ENCODE data around the gene ANTKMT. TPM values are rescaled to one million over a fixed set of nuclear protein-coding genes. Genes with fewer than 3 reads are reported as not detected.

Gene ANTKMT, protein sequence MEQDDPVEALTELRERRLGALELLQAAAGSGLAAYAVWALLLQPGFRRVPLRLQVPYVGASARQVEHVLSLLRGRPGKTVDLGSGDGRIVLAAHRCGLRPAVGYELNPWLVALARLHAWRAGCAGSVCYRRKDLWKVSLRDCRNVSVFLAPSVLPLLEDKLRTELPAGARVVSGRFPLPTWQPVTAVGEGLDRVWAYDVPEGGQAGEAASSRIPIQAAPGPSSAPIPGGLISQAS
- 10 to 100 TPM; 19.7 to 56.0 (median 28.2) TPM for total RNA-seq
- long read RNA-seq, partial matches to known transcripts: 0 of 3 reads
- long read RNA-seq, other reads (novel, unspliced or antisense): 0 of 3 reads

- Histone ChIP-seq H3K9me3 (no peaks in the 10 kb centered on the region), H3K27ac (peak within 1 kb of the TSS; percentile 50 to 80 (median 73)), H3K36me3 (no peaks in the 10 kb centered on the region), H3K27me3 (no peaks in the 10 kb centered on the region), H3K4me3 (peak within 1 kb of the TSS; percentile 83 to 94 (median 89)), H3K4me1 (peaks cover 0 to 18% (median 5%) of the 10 kb centered on the region in 4 donors)
- intact Hi-C loops (cut with DNase I): no loop called here
- 0% methylated on average over 9 of the region's 106 CpGs for WGBS (ENCODE audit: insufficient coverage, low coverage, low lambda C conversion rate, missing lambda C conversion rate)
- TF ChIP-seq POLR2A (IDR thresholded peaks at IDR 0.05): peak; percentile 82
- TF ChIP-seq, protein P1, sequence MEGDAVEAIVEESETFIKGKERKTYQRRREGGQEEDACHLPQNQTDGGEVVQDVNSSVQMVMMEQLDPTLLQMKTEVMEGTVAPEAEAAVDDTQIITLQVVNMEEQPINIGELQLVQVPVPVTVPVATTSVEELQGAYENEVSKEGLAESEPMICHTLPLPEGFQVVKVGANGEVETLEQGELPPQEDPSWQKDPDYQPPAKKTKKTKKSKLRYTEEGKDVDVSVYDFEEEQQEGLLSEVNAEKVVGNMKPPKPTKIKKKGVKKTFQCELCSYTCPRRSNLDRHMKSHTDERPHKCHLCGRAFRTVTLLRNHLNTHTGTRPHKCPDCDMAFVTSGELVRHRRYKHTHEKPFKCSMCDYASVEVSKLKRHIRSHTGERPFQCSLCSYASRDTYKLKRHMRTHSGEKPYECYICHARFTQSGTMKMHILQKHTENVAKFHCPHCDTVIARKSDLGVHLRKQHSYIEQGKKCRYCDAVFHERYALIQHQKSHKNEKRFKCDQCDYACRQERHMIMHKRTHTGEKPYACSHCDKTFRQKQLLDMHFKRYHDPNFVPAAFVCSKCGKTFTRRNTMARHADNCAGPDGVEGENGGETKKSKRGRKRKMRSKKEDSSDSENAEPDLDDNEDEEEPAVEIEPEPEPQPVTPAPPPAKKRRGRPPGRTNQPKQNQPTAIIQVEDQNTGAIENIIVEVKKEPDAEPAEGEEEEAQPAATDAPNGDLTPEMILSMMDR (IDR thresholded peaks at IDR 0.05): peak in 1 of 4 donors; percentile 11
- ATAC-seq: peak; percentile 77 to 88 (median 80)
- peak; percentile 85 to 89 (median 87) for DNase-seq
These were observed at the start of gene ANTKMT for GRCh38 chr16:720990-721764. Gene ANTKMT, plus strand, starts transcription at chr16:721146. Its CDS starts 129 bp downstream, at chr16:721275.

DNA sequence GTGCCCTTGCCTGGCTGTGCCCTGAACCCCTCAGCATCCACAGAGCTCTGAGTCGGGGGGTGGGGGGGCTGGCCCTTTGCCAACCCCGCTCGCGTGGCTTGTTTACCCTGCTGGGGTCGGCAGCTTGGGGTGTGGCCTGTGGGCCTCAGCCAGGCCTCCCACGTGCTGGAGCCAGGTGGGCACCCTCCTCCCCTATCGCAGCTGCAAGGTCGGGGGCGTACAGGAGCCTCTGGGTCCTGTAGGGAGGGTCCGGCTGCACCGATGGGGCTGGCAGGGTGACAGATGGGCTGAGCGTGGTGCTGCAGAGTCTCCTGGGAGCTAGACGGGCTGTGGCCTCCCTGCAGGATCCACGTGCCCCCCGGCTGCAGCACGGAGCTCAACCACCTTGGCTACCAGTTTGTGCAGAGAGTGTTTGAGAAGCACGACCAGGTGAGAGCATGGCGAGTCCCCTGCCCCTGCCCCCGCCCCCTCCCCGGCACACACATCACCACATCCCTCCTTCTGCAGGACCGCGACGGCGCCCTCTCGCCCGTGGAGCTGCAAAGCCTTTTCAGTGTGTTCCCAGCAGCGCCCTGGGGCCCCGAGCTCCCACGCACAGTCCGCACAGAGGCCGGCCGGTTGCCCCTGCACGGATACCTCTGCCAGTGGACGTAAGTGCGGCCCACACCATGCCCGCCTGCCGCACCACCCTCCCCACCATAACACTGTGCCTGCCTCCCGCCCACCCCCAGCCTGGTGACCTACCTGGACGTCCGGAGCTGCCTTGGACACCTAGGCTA, 49.4 kb upstream of the ANTKMT start:
- intact Hi-C loops (cut with DNase I): no loop called here
- Histone ChIP-seq H3K36me3 (peaks cover 0 to 43% (median 15%) of the 10 kb centered on the region in 4 donors), H3K9me3 (no peaks in the 10 kb centered on the region), H3K27me3 (no peaks in the 10 kb centered on the region), H3K4me1 (peaks cover 0 to 15% (median 3%) of the 10 kb centered on the region in 4 donors), H3K27ac (no peak overlapping the region), H3K4me3 (no peak overlapping the region)
- TF ChIP-seq POLR2A (IDR thresholded peaks at IDR 0.05): no peak
- TF ChIP-seq, protein P1 (IDR thresholded peaks at IDR 0.05): no peak
- ATAC-seq: no peak
- 55% methylated on average over 8 of the region's 40 CpGs for WGBS (ENCODE audit: insufficient coverage, low coverage, low lambda C conversion rate, missing lambda C conversion rate)
- no peak for DNase-seq

- DNase-seq (no peak), ATAC-seq (no peak)
- Histone ChIP-seq H3K4me3 (no peak overlapping the region), H3K27me3 (no peaks in the 10 kb centered on the region), H3K27ac (no peak overlapping the region), H3K4me1 (peaks cover 0 to 14% (median 2%) of the 10 kb centered on the region in 4 donors), H3K36me3 (peaks cover 0 to 43% (median 15%) of the 10 kb centered on the region in 4 donors), H3K9me3 (no peaks in the 10 kb centered on the region)
- intact Hi-C loops (cut with DNase I): no loop called here
- WGBS (ENCODE audit: insufficient coverage, low coverage, low lambda C conversion rate, missing lambda C conversion rate): no CpG with 5 or more reads among the region's 19 CpGs
- TF ChIP-seq POLR2A (IDR thresholded peaks at IDR 0.05): no peak
- TF ChIP-seq, protein P1 (IDR thresholded peaks at IDR 0.05): no peak
These were observed 48.6 kb upstream of the ANTKMT start for GRCh38 chr16:672371-672770.

DNA sequence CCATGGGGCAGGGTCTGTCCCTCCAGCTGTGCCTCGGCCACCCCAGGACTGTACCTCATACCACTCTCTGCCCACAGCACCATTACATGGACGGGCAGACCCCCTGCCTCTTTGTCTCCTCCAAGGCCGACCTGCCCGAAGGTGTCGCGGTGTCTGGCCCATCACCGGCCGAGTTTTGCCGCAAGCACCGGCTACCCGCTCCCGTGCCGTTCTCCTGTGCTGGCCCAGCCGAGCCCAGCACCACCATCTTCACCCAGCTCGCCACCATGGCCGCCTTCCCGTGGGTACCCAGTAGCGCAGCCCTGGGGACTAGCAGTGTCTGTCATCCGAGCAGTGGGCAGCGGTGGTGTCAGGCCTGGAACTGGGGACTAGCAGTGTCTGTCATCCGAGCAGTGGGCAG, 48.1 kb upstream of the ANTKMT start:
- H3K4me3 ChIP-seq: no peak overlapping the region
- no peak for TF ChIP-seq POLR2A (IDR thresholded peaks at IDR 0.05)
- TF ChIP-seq, protein P1 (IDR thresholded peaks at IDR 0.05): no peak
- DNase-seq (no peak), ATAC-seq (no peak)
- WGBS (ENCODE audit: insufficient coverage, low coverage, low lambda C conversion rate, missing lambda C conversion rate): no CpG with 5 or more reads among the region's 21 CpGs
- H3K9me3 ChIP-seq: no peaks in the 10 kb centered on the region
- intact Hi-C loops (cut with DNase I): no loop called here
- H3K4me1 ChIP-seq: peaks cover 0 to 10% (median 0%) of the 10 kb centered on the region in 4 donors
- H3K27ac ChIP-seq: no peak overlapping the region
- H3K36me3 ChIP-seq: peaks cover 0 to 43% (median 15%) of the 10 kb centered on the region in 4 donors
- no peaks in the 10 kb centered on the region for H3K27me3 ChIP-seq
